ENCODE measurements around the gene FAM110D.

FAM110D gene

GRCh38 chr1:26124418-26125331 is 34.2 kb upstream of the FAM110D start:
- TF ChIP-seq ARNT (IDR thresholded peaks at IDR 0.05): no peak
- no peak for TF ChIP-seq SUZ12 (IDR thresholded peaks at IDR 0.05)
- no peak for TF ChIP-seq TARDBP (IDR thresholded peaks at IDR 0.05)
- TF ChIP-seq BHLHE40 (IDR thresholded peaks at IDR 0.05; ENCODE audit: borderline replicate concordance): no peak
- TF ChIP-seq FOXM1 (IDR thresholded peaks at IDR 0.05; ENCODE audit: borderline replicate concordance): no peak
- TF ChIP-seq ELF4 (IDR thresholded peaks at IDR 0.05): no peak
- no peak for TF ChIP-seq FOXK2 (IDR thresholded peaks at IDR 0.05)
- TF ChIP-seq HDGF (IDR thresholded peaks at IDR 0.05; ENCODE audit: borderline replicate concordance): no peak
- no peak for TF ChIP-seq LEF1 (IDR thresholded peaks at IDR 0.05; ENCODE audit: borderline replicate concordance)
- TF ChIP-seq SP1 (IDR thresholded peaks at IDR 0.05): no peak
- no peak for TF ChIP-seq PKNOX1 (IDR thresholded peaks at IDR 0.05)
- TF ChIP-seq FOXA1 (IDR thresholded peaks at IDR 0.05): no peak
- no peak for TF ChIP-seq L3MBTL2 (conservative IDR thresholded peaks at IDR 0.05)
- TF ChIP-seq NFRKB (IDR thresholded peaks at IDR 0.05): no peak
- no peak for TF ChIP-seq CTBP1 (IDR thresholded peaks at IDR 0.05; ENCODE audit: borderline replicate concordance)
- no peak for TF ChIP-seq ZNF384 (IDR thresholded peaks at IDR 0.05)
- ChIA-PET CTCF (interaction anchor here (0.7 to 1.2 kb wide), 3 partner anchors 45 to 94 kb away, joined by 3 read pairs; partner anchors contain the start of gene ZNF593), POLR2A (interaction anchor here (1.4 kb wide), 1 partner anchor 8 kb away, joined by 3 read pairs; no protein-coding TSS in a partner anchor)
- DNase-seq (ENCODE audit: extremely low spot score): no peak

GRCh38 chr1:26125382-26125781 is 33.5 kb upstream of the FAM110D start:
- no peak for TF ChIP-seq ZNF384 (IDR thresholded peaks at IDR 0.05)
- TF ChIP-seq PKNOX1 (IDR thresholded peaks at IDR 0.05): no peak
- no peak for TF ChIP-seq FOXM1 (IDR thresholded peaks at IDR 0.05; ENCODE audit: borderline replicate concordance)
- no peak for TF ChIP-seq CTBP1 (IDR thresholded peaks at IDR 0.05; ENCODE audit: borderline replicate concordance)
- TF ChIP-seq SP1 (IDR thresholded peaks at IDR 0.05): no peak
- TF ChIP-seq FOXK2 (IDR thresholded peaks at IDR 0.05): no peak
- no peak for TF ChIP-seq FOXA1 (IDR thresholded peaks at IDR 0.05)
- no peak for TF ChIP-seq SUZ12 (IDR thresholded peaks at IDR 0.05)
- TF ChIP-seq NFRKB (IDR thresholded peaks at IDR 0.05): no peak
- TF ChIP-seq BHLHE40 (IDR thresholded peaks at IDR 0.05; ENCODE audit: borderline replicate concordance): no peak
- TF ChIP-seq HDGF (IDR thresholded peaks at IDR 0.05; ENCODE audit: borderline replicate concordance): no peak
- TF ChIP-seq LEF1 (IDR thresholded peaks at IDR 0.05; ENCODE audit: borderline replicate concordance): no peak
- no peak for TF ChIP-seq ELF4 (IDR thresholded peaks at IDR 0.05)
- no peak for TF ChIP-seq TARDBP (IDR thresholded peaks at IDR 0.05)
- no peak for TF ChIP-seq ARNT (IDR thresholded peaks at IDR 0.05)
- TF ChIP-seq L3MBTL2 (conservative IDR thresholded peaks at IDR 0.05): no peak
- no peak for DNase-seq (ENCODE audit: extremely low spot score)
- POLR2A ChIA-PET: no interaction called here
- CTCF ChIA-PET: interaction anchor here (1.2 kb wide), 2 partner anchors 20 to 44 kb away, joined by 3 read pairs; partner anchors contain the start of gene ZNF593

- POLR2A ChIA-PET: interaction anchor here (1.4 kb wide), 1 partner anchor 11 kb away, joined by 4 read pairs; no protein-coding TSS in a partner anchor
- CTCF ChIA-PET: interaction anchor here (1.2 kb wide), 2 partner anchors 19 to 44 kb away, joined by 3 read pairs; partner anchors contain the start of gene ZNF593
- TF ChIP-seq ZNF384 (IDR thresholded peaks at IDR 0.05) (no peak), ARNT (IDR thresholded peaks at IDR 0.05) (no peak), SP1 (IDR thresholded peaks at IDR 0.05) (no peak), SUZ12 (IDR thresholded peaks at IDR 0.05) (no peak), PKNOX1 (IDR thresholded peaks at IDR 0.05) (no peak), FOXK2 (IDR thresholded peaks at IDR 0.05) (no peak), L3MBTL2 (conservative IDR thresholded peaks at IDR 0.05) (no peak), BHLHE40 (IDR thresholded peaks at IDR 0.05; ENCODE audit: borderline replicate concordance) (no peak), FOXM1 (IDR thresholded peaks at IDR 0.05; ENCODE audit: borderline replicate concordance) (no peak), TARDBP (IDR thresholded peaks at IDR 0.05) (no peak), NFRKB (IDR thresholded peaks at IDR 0.05) (no peak), FOXA1 (IDR thresholded peaks at IDR 0.05) (no peak), LEF1 (IDR thresholded peaks at IDR 0.05; ENCODE audit: borderline replicate concordance) (no peak), CTBP1 (IDR thresholded peaks at IDR 0.05; ENCODE audit: borderline replicate concordance) (no peak), ELF4 (IDR thresholded peaks at IDR 0.05) (no peak), HDGF (IDR thresholded peaks at IDR 0.05; ENCODE audit: borderline replicate concordance) (no peak)
- no peak for DNase-seq (ENCODE audit: extremely low spot score)
Measured at GRCh38 chr1:26125946-26126320, 32.9 kb upstream of the FAM110D start.

- DNase-seq (ENCODE audit: extremely low spot score): no peak
- CTCF ChIA-PET: interaction anchor here (0.6 to 1.2 kb wide), 3 partner anchors 13 to 720 kb away, joined by 3 to 4 read pairs (median 3); no protein-coding TSS in a partner anchor
- POLR2A ChIA-PET: interaction anchor here (1.4 to 1.6 kb wide), 2 partner anchors 11 to 14 kb away, joined by 4 to 5 read pairs; partner anchors contain the start of gene PDIK1L
- no peak for TF ChIP-seq ZNF384 (IDR thresholded peaks at IDR 0.05)
- peak; percentile 70 for TF ChIP-seq FOXM1 (IDR thresholded peaks at IDR 0.05; ENCODE audit: borderline replicate concordance)
- no peak for TF ChIP-seq HDGF (IDR thresholded peaks at IDR 0.05; ENCODE audit: borderline replicate concordance)
- TF ChIP-seq NFRKB (IDR thresholded peaks at IDR 0.05): no peak
Measured at GRCh38 chr1:26126321-26127084, 32.4 kb upstream of the FAM110D start.
